SH-SY5Y (cell line): ENCODE data around the gene MDM2.

Experiments
- GATA2 ChIP-seq: IDR thresholded peaks from 2 replicates; pipeline ENCODE4 v1.6.1; 2011; ENCODE audit warnings: mild to moderate bottlenecking, low read depth, low read length
- GATA3 ChIP-seq: IDR thresholded peaks from 2 replicates; pipeline ENCODE4 v1.6.1; 2011; ENCODE audit warnings: low read depth, mild to moderate bottlenecking, low read length, moderate library complexity

GRCh38 chr12:68815928-68816800 is 8.2 kb downstream of the MDM2 start:
- TF ChIP-seq GATA2 (no peak), GATA3 (no peak)
